Stimulated activated CD4-positive, alpha-beta T cell treated with anti-CD3 and anti-CD28 coated beads, Interleukin-15, amount 100 ng/mL, for 48 hours (primary cell): ENCODE data around the gene VAMP2.

ENCODE experiments used
- DNase-seq, 2 donors: peaks; one replicate each; pipeline ENCODE4 v3.0.0-alpha.2; 2020; ENCODE audit warnings: low read depth in 2 of 2

The VAMP2 gene, protein sequence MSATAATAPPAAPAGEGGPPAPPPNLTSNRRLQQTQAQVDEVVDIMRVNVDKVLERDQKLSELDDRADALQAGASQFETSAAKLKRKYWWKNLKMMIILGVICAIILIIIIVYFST

DNA sequence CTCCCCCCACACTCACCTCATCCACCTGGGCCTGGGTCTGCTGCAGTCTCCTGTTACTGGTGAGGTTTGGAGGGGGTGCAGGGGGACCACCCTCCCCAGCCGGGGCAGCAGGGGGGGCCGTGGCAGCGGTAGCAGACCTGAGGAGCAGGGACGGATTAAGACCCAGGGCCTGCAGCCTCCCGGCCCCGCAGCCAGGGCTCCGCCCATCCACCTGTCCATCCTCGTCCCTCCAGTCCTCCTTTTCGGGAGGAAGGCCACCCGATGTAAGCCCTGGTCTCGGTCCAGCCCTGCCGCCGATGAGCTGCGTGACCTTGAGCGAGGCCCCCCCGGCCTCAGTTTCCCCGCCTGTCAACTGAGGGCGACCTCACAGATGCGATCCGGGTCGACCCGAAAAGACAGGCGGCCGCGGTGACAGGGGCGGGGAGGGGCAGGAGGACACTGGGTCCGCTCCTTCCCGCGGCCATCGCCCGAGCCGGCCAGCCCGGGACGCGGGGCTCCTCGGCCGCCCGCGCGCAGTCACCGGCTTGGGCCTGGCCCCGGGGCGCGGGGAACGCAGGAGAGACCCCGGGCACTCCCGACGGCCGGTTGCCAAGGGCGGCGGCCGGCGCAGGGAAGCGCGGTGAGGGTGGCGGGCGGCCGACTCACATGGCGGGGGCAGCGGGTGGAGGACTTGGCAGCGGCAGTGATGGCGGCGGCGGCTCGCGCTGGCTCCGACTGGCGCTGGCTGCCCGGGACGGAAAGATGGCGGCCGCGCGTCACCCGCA is at the start of gene VAMP2:
Gene VAMP2, minus strand, starts transcription at position 716 of the 764 bp plus-strand sequence. Its CDS starts 69 bp downstream, at position 647.
- DNase-seq = peak in 1 of 2 donors; percentile 72

DNA sequence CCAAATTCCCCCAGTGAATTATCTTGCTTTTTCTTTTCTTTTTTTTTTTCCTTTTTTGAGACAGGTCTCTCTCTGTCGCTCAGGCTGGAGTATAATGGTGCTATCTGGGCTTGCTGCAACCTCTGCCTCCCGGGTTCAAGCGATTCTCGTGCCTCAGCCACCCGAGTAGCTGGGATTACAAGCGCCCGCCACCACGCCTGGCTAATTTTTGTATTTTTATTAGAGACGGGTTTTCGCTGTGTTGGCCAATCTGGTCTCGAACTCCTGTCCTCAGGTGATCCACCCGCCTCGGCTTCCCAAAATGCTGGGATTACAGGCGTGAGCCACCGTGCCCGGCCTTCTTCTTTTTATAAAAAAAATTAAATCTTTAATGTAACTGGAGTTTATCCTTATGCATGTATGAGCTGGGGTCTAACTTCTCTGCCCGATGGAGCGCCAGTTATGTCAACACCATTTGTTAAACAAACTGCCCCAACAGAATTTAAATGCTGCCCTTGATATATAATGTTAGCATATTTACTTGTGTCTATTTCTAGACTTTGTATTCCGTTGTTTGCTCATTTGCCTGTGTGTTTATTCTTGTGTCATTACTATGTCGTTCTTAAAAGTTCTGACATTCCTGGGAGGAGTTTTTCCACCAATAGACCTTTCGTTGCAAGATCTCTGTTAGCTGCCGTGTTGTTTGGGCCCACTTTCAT is 48.2 kb upstream of the VAMP2 start:
- DNase-seq = no peak

DNA sequence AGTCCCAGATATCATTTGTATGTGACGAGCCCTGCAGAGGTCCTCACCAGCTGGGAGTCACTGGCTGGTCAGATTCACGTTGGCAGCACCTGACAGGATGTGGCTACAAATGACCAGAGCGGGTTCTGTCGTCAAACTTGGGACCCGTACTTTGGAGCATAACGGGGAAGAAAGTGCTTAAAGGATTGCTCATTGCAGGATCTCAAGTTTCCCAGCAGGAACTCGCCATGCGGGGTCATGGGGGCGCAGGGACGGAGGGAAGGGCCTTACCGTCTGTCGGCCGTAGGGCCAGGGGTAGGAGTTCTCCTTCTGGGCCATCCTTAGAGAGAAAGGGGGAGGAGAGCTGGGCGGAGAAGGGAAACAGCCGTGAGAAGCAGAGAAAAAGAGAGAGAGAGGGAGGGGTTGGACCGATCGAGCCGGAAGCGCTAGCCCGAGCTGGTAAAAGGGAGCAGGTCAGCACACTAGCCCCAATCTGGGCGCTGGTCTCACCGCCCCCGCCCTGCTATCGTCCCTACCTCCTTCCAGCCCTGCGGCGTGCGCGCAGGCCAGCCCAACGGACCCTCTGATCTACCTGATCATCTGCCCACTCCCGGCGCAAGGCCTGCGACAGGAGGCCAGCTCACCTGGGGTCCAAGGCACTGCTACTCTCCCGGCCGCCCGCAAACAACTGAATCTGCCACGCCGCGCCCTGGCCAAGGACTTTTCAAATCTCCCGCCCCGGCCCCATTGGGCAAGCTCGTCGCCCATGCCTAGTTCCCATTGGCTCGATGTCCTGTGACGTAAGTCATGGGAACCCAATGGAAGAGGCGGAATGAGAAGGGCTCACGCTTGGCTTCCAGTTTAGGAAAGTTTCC is 47.4 kb upstream of the VAMP2 start, which contains the start of gene AURKB:
Gene AURKB, minus strand, starts transcription at position 669 of the 854 bp plus-strand sequence. Its CDS starts 351 bp downstream, at position 318.
- peak; percentile 88 to 92 for DNase-seq

DNA sequence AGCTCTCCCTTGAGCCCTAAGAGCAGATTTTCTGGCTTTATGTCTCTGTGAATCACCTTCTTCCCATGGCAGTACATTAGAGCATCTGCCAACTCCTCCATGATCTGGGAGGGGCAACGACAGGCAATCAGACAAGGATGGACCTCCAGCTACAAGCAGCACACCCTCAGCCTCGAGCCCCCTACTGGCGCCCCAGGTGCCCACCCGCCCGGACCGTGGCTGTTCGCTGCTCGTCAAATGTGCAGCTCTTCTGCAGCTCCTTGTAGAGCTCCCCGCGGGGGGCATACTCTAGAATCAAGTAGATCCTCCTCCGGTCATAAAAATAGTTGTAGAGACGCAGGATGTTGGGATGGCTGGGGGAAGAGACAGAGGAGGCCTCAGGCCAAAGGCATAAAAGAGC is 43.8 kb upstream of the VAMP2 start:
- DNase-seq = no peak

DNA sequence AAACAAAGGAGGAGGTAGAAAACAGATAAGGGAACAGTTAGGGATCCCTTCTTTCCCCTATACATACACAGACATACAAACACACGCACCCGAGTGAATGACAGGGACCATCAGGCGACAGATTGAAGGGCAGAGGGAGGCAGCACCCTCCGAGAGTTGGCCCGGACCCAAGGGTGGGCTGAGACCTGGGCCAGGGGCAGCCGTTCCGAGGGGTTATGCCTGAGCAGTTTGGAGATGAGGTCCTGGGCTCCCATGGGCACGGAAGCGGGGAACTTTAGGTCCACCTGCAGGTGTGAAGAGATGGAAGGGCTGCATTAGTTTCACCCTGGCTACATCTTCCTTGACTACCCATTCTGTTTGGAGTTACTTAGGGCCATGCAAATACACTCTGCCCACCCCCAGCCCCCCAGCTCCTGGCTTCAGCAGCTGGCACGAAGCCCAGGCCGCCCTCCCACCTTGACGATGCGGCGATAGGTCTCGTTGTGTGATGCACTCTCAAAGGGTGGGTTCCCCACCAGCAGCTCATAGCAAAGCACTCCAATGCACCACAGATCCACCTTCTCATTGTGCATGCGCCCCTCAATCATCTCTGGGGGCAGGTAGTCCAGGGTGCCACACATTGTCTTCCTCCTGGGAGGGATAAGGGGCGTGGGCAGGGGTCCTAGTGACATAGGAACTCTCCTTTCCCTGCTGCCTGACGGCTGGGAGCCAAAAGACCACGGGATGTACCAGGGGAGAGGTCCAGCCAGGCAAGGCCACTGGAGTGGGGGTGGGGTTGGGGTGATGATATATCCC is 42.2 kb upstream of the VAMP2 start:
- no peak for DNase-seq

DNA sequence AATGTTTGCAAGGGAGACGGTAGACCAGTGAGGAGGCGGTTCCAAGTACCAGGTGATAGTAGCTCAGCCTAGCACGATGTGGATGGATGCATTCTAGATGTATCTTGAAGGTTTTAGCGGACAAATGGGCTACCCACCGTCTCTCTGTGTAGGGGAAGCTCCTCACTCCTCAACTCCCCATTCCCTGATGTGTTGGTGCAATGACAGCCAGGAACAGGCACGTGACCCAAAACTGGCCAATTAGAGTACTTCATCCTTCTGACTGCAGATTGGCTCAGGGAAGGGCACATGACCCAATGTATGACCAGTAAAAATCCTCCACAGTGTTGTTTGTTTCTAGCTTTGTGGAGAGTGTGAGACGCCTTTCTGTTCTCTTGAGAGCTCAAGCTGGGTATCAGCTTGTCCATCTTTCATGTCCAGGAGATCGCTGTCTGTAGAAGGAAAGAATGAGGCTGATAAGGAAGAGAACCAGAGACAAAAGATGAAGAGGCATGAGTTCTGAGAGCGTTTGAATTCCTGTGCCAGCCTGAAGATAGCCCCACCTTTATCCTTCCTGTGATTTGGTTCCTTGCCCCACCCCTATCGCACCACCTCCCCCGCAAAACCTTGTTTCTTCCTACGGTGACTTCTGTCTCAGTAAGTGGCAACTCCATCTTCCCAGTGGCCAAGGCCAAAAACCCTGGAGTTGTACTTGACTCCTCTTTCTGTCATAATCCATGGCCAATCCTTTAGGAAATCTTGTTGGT is 29.5 kb upstream of the VAMP2 start:
- peak in 1 of 2 donors; percentile 57 for DNase-seq

DNA sequence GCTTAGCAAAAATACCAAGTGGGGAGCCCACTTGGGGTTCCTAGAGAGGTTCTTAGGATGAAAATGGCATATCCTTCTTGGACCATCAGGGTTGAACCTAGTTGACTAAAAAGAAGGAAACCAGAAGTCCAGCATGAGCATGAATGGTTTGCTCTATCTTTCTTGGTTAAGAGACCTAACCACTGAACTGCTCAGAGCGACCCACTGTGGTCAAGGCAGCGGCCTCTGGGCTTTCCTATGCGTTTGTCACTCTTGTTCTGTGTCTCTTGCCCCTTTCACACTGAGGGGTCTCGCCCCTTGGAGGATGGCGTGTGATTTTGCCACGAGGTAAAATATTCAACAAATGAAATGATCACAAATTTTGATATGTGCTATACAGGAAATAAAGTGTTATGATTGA is 27.8 kb upstream of the VAMP2 start:
- no peak for DNase-seq

DNA sequence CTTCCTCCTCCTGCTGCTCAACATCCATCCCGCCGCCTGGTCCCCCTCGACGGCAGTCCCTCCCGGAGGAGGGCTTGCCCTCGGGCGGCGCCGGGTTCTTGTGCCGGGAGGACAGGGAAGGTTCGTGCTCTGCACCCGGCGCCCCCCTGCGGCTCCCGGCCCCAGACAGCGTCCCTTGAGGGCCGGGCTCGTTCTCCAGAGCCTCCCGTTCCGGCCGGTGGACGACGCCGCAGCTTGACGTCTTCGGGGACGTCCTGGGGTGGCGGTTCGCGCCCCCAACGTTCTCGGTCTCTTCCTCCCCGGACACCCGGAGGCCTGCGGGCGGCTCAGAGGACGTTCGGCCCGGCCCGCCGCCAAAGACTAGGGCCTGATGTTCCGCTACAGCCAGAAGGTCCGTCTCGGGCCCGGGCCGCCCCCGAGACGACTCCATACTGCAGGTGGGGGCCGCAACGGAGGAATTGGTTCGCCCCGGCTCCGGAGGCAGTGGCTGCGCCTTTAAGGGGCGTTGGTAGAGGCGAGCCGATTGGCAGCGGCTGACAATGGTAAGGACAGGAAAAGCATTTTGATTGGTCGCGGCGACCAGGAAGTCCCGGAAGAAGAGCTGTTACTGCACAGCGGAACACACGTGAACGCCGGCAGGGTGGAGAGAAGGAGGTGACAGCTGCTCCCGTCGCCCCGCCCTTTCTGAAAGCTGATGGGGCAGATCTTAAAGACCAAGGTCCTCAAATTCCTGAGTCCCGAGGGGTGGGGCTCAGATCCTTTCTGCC is 27.1 kb upstream of the VAMP2 start, which contains the start of gene BORCS6:
Gene BORCS6, minus strand, starts transcription at position 470 of the 767 bp plus-strand sequence. Its CDS starts 40 bp downstream, at position 430.
- peak; percentile 92 to 94 for DNase-seq

DNA sequence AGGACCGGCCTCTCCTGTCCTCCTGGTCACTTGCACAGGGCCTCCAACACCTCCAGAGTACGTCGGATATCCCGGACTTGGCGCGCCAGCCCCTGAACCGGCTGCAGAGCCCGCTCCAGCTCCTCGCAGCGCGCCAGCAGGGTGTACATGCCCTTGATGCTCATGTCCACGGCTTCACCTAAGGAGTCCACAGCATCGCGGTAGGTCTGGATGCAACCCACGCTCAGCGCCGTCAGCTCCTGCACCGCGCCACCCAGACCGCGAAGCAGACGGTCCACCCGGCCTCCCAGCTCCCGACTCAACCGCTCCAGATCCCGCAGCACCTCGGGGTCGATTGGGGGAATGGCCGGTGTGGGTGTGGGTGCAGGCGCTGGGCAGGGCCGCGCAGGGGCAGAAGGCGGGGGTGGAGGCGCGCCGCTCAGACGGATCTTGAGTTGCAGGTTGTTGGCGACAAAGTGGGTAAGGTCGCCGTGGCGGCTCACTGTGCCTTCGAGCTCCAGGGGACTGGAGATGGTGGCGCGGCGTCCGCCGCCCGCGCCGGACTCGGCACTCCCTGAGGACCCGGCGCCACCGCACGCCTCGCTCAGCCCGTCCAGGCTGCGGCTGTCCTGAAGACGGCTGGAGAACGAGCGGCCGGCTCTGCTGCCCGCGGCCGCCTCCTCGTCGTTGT is 26.4 kb upstream of the VAMP2 start:
- DNase-seq = no peak

DNA sequence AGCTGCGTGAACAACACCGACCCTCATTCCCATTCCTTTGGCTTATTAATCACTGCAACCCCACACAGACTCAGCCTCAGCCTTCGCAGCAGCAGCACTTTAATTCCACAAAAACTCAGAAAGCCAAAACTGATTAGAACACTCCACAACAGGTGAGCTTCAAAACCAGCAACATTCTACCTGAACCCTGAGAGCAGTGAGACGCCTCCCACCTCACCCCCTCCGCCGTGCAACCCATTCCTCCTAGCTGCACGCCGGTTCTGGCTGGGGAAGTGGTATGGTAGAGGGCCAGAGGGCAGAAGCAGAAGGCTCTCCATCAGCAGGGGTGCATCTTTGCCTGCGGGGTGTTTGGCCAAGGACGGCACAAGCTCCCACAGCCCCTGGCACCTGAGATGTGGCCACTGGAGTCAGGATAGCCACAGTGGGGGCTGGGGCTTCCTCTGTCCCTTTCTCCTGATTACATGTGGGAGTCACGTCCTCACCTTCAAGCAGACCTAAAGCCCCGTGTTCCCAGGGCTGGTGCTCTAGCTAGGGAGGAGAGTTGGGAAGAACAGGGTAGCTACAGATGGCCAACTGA is 25.6 kb upstream of the VAMP2 start:
- no peak for DNase-seq

DNA sequence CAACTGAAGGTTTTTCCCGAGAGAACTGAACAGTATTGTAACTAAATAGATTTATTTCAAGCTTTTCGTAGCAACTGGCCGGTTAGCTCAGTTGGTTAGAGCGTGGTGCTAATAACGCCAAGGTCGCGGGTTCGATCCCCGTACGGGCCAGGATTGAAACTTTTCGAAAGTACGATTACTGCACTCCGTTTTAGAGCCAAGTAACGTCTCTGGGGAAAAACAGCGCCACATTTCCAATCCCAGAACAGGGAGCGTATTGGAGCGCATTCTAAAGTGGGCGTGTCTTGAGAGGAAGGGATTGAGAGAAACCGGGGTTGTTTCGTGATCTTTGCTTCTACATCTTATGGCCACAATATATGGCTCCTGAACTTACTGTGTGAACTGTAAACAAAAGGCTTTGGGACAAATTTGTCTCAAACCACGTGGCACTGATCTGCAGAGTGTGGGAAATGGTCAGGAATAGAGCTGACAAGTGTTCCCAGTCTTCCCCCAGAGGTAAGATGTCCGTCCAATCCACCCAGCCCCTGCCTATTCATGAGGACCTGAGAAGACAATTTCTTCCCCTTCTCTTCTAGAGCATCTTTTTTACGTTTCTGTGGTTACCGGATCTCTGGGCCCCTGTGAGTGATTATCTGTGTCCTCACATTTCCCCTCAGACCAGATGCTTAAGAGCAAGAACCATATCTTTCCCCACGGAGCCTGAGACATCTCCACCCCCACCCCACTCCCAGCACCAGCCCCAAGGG is 24.9 kb upstream of the VAMP2 start:
- DNase-seq = peak; percentile 86 to 90

DNA sequence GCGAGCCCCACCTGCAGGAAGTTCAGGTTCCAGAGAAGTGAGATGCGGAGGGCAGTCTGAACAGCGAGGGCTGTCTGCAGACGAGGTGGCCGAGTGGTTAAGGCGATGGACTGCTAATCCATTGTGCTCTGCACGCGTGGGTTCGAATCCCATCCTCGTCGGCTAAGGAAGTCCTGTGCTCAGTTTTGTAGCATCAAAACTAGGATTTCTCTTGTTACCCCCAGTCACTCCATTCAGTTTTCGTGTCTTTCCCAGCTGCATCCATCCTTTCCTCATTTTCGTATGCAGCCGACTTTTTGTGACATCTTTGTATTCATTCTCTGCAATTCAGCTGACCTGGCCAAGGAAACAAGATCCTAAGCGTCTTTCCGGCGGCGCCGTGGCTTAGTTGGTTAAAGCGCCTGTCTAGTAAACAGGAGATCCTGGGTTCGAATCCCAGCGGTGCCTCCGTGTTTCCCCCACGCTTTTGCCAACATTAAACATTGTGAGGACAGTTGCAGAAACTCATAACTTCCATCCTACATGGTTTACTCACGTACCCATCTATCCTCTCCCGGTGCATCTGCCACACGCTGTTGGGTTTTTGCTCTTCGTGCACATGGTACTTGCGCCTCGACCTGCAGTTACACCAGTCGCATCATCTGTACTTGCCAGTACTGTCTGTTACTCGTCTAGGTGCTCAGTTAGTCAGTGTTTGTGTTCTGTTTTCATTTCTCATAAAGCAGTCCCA is 24.2 kb upstream of the VAMP2 start:
- peak; percentile 92 to 95 for DNase-seq

DNA sequence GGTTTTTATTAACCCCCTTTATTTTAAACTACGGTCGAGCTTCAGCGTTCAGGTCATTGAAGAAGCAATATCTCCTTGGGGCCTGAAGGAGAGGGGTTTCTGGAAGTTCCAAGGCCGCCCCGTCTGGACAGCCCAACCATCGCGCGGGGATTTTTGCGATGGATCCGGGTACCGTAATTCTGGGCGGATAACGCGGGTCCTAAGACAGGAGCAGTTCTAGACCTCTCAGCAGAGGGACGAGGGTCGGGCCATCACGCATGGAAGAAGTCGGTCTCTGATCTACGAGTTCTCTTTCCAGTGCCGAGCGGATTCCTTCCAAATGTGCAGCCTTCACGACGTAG is 23.7 kb upstream of the VAMP2 start:
- no peak for DNase-seq

DNA sequence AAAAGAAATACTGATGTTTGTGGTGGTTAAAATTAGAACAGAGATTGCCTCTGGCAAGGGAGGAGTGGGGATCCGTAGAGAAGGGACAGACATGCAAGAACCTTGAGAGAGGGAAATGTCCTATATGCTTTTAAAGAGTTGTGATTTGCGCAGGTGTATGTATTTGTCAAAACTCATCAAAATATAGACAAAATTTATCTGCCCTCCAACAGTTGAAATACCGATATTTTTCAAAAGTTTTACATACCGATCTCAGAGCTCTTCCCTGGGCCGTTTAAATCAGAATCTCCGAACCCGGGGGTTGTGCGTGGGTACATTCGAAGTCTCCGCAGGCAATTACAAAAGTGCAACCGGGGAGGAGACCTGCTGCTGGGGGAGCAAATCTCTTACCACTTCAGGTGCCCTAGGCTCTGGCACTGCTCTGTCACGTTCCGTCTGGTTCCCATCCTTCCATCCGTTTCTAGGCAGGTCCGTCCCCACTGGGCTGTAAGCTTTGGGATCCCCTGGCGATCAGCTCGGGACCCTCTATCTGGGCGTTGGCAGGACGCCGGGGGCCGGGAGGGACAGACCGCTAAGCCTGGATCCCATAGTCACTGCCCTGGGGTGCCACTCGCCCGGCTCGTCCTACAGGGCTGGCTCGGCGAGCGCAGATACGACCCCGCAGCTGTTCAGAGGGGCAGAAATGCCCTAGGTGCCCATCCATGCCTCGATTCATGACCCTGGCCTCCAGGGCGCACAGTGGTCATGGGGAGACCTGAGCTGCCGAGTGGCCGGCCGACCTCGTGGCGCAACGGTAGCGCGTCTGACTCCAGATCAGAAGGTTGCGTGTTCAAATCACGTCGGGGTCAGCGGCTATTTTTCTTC is 23.1 kb upstream of the VAMP2 start:
- peak; percentile 82 to 87 for DNase-seq

DNA sequence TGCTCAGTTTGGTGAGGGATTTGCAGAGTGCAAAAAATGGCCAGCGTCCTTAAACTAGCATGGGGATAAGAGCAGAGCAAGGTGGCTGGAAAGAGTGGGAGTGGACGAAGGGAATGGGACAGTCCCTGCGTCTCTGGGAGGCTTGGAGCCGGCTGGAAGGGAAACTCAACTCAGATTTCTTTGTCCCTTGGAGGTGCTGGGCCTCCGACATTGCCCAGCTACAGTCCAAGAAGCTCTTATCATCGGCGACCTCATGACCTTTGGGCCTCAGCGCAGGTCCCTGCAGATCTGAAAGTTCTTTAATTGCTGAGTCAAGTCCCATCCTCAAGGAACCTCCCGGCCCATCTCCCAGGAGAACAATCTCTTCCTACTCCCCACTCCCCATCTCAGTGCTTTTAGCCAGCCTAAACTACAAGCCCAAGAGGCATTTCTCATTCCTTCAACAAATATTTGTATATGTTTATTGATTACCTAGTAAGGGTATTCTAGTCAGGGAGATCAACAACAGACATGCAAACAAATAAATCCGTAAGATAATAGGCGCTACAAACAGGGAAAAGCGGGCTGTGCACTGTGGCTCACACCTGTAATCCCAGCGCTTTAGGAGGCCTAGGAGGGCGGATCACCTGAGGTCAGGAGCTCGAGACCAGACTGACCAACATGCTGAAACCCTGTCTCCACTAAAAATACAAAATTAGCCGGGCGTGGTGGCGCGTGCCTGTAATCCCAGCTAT is 14.4 kb upstream of the VAMP2 start:
- DNase-seq = no peak
